Upper lobe of left lung (tissue), 4 donors: ENCODE data around the gene ADARB1.

ENCODE experiments used
- CTCF ChIP-seq, 6 experiments: fragments of 450-650 bp in 4 of 6; fragments of 200-600 bp in 2 of 6; sonication (generic) in 2 of 6; IDR thresholded peaks; one replicate each; pipeline ENCODE4 v1.5.1; 2016 to 2019; ENCODE audit warnings: antibody characterized with exemption in 6 of 6
- EP300 ChIP-seq, 4 donors: sonication (generic); formaldehyde crosslinking; IDR thresholded peaks; one replicate each; pipeline ENCODE4 v1.5.1; 2017; ENCODE audit warnings: antibody characterized with exemption in 4 of 4, control low read depth in 2 of 4
- POLR2A ChIP-seq, 4 donors: fragments of 450-650 bp; IDR thresholded peaks; one replicate each; pipeline ENCODE4 v1.5.1; 2016 to 2017; ENCODE audit warnings: antibody characterized with exemption in 4 of 4, mild to moderate bottlenecking in 2 of 4
- POLR2AphosphoS5 ChIP-seq, 2 donors: sonication (generic); formaldehyde crosslinking; IDR thresholded peaks; one replicate each; pipeline ENCODE4 v1.5.1; 2017; ENCODE audit warnings: antibody characterized with exemption in 2 of 2

DNA sequence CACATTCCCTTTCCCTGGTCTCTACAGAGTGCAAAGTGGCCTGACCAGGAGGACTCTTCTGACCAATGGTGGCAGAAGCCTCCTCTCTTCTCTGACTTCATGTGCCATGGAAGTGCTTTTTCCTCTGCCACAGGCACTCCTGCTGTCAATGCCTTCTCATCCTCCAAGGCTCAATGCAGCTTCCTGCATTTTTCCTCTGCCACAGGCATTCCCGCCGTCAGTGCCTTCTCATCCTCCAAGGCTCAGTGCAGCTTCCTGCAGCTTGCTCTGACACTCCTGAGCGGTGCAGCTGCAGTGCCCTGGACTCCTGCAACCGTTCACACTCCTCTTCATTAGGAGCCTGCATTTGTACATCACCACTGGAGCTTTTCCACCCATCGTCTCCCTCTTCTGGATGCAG, 4.7 kb upstream of the ADARB1 start:
- TF ChIP-seq CTCF (IDR thresholded peaks at IDR 0.05) (no peak), POLR2A (IDR thresholded peaks at IDR 0.05) (no peak), POLR2AphosphoS5 (IDR thresholded peaks at IDR 0.05) (no peak), EP300 (IDR thresholded peaks at IDR 0.05) (no peak)
